Inflammatory macrophage treated with lipopolysaccharide for 4 hours (primary cell): ENCODE results near the gene NR6A1.
"Not testable (repeated sequence)": the region's sequence is repeated elsewhere in the genome, so short reads cannot be mapped to it uniquely, and the experiment has no call there.

Experiments used
- DNase-seq: peaks from one replicate; pipeline ENCODE4 v3.0.0-alpha.2; 2020

The NR6A1 gene

DNA sequence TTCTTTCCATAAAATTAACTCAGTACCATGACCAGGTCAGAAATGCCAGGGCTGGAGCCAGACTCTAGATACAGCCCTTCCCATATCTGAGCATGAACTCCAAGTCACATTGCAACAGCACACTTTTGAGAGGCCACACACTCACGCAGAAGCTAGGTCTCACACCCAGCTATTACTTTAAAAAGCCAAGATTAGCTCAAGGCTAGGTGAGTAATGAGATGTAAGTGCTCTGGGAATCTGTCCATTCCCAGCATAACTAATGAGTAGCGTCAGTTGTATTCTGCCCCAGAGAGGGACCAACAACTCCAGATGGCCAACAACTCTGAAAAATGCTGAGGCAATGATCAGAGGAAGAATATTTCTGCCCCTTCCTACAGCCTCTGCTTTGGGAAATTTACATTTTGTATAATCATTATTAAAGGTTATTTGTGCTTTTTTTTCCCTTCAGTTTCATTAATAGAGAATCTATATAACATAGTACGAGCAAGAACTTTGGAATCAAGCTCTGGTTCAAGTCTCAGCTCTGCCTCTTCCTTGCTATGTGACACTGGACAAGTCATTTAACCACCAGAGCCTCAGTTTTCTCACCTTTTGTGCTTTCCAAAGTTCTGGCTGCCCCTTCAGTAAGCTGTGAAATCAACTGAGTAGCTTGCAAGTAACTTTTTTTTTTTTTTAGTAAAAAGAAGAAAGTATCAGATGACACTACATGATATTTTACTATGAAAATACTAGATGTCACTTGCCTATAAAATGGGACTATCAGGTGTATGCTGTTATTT is 118.3 kb downstream of the NR6A1 start:
- no peak for DNase-seq

DNA sequence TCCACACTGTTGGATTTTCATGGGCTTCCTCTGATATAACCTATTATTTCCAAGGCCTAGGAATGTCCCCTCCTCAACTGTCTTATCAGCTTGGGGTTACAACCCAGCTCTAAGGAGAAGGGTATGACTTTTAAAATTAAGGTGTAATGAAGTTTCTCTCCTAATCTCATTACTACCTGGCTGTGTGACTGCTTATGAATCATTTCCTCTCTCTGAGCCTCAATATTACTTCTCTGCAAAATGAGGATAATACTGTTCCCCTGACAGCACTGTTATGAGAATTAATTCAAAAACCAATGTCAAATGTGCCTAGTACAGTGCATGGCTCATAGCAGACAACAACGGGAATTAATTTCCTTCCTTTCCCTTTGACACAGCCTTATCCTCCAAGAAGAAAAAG is 118.9 kb downstream of the NR6A1 start:
- DNase-seq: no peak

DNA sequence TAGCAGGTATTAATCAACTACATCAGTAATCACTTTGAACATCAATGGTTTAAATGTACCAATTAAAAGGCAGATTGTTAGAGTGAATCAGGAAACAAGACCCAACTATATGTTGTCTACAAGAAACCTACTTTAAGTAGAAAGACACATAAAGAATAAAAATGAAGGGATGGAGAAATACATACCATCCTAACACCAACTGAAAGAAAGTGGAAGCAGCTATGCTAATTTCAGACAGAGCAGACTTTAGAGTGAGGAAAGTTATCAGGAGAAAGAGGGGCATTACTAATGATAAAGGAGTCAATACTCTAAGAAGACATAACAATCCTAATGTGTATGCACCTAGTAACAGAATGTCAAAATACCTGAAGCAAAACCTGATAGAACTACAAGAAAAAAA is 125.8 kb downstream of the NR6A1 start:
- DNase-seq: no peak

DNA sequence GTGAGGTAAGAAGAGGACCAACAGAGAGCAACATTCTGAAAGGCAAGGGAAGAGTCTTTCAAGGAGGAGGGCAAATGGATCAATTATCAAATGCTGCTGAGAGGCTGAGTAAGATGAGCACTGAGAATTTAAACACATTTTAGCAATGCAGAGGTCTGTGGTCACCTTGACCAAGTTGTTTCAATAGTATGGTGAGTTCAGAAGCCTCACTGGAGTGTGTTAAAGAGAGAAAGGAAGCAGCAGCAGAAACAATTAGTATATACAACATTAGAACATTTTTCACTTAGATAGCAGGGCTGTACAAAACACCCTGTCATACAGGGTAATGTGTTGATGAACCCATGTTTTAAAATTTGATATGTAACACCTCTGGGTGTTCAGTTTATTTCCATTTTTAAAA is 131.5 kb downstream of the NR6A1 start:
- no peak for DNase-seq

DNA sequence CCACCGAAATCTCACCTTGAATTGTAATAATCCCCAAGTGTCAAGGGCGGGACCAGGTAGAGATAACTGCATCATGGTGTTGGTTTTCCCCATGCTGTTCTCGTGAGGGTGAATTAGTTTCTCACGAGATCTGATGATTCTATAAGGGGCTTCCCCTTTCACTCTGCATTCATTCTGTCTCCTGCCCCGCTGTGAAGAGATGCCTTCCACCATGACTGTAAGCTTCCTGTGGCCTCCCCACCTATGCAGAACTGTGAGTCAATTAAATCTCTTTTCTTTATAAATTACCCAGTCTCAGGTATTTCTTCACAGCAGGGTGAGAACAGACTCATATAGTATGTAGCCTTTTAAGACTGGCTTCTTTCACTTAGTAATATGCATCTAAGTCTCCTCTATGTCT is 135.8 kb downstream of the NR6A1 start:
- no peak for DNase-seq

DNA sequence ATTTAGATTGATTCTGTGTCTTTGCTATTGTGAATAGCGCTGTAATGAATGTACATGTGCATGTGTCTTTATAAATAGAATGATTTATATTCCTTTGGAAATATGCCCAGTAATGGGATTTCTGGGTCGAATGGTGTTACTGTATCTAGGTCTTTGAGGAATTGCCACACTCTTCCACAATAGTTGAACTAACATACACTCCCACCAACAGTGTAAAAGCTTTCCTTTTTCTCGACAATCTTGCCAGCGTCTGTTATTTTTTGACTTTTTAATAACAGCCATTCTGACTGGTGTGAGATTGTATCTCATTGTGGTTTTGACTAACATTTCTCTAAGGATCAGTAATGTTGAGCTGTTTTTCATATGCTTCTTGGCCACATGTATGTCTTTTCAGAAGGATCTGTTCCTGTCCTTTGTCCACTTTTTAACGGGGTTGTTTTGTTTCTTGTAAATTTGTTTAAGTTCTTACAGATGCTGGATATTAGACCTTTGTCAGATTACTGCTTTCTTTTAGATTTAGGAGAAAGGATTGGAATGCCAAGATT is 139.0 kb downstream of the NR6A1 start:
- DNase-seq: no peak

DNA sequence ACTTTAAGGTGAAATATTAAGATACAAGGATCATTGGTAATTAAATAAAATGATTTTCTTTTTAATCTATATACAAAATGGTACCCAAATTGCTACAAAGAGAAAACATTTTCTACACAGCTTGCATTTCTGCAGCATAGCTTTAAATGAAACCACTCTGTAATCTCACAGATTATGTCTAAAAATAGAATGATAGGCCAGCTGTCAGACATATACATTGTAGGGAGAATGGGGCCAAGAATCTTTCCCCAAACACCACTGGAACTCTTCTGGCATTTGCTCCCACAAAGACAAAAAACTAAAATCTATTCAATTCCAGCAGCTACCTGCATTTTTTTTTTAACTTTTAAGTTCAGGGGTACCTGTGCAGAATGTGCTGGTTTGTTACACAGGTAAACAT is 139.8 kb downstream of the NR6A1 start:
- no peak for DNase-seq

DNA sequence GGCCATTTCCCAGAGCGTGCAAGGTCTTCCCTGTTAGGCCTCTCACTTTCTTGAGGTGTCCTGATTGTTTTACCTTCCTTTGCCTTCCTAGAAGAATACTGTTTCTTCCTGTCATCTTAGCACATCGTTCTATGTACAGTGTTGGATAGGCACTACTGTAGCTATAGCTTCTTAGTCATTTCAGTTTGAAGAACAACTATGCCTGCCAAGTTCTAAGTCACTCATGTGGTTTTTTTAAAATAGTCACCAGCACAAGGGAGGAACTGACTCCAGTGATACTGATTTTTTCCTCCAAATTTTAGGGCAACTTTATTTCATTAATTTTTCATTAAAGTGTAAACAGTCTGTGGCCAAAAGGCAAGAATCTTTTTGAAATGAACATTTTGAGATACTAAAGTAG is 141.5 kb downstream of the NR6A1 start:
- no peak for DNase-seq

DNA sequence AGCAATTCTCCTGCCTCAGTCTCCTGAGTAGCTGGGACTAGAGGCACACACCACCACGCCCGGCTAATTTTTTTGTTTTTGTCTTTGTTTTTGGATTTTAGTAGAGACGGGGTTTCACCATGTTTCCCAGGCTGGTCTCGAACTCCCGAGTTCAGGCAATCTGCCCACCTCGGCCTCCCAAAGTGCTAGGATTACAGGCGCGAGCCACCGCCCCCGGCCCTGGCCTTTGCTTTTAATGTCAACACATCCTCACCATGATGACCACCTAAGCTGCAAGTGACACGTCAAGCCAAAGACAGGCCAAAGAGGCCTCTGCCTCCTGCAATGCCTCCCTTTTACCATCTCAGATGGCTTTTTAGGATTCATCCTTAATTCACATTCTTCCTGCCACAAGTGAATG is 142.4 kb downstream of the NR6A1 start:
- no peak for DNase-seq

DNA sequence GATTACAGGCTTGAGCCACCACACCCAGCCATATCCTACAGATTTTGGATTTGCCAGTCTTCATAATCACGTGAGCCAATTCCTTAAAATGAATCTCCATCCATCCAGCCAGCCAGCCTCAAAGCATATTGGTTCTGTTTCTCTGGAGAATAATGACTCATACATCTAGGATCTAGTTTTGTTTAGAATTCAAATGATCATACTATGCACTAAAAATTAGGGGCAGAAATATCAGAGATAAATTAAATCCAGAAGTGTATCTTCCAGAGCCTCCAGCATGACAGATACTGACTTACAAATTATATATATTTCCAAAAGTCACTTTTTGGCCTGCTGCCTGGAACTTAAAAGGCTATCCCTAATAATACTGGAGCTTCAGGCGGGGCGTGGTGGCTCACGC is 144.8 kb downstream of the NR6A1 start:
- no peak for DNase-seq

DNA sequence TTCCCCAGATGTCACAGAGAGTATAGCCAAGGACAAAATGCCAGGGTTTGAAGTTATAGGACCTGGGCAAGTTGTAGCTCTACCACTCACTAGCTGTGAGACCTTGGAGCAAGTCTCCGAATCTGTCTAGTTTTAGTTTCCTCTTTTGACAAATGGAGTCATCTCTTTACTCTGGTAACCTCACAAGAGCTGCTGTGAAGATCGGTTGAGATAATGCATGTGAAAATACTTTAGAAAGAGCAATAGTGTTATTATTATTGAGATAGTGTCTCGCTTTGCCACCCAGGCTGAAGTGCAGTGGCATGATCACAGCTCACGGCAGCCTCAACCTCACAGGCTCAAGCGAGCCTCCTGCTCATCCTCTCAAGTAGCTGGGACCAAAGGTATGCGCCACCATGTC is 146.0 kb downstream of the NR6A1 start:
- no peak for DNase-seq

DNA sequence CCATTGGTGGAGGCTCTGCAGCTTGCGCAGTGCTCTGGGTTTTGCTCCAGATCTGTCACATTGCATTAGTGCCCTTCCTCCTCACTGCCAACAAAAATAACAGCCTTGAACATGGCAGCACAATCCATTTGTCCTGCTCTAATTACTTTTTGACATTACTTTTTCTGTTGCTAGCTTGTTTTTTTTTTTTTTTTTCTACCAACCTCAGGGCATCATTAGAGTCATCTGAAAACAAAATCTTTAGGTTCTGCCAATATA is 146.4 kb downstream of the NR6A1 start:
- DNase-seq: no peak

DNA sequence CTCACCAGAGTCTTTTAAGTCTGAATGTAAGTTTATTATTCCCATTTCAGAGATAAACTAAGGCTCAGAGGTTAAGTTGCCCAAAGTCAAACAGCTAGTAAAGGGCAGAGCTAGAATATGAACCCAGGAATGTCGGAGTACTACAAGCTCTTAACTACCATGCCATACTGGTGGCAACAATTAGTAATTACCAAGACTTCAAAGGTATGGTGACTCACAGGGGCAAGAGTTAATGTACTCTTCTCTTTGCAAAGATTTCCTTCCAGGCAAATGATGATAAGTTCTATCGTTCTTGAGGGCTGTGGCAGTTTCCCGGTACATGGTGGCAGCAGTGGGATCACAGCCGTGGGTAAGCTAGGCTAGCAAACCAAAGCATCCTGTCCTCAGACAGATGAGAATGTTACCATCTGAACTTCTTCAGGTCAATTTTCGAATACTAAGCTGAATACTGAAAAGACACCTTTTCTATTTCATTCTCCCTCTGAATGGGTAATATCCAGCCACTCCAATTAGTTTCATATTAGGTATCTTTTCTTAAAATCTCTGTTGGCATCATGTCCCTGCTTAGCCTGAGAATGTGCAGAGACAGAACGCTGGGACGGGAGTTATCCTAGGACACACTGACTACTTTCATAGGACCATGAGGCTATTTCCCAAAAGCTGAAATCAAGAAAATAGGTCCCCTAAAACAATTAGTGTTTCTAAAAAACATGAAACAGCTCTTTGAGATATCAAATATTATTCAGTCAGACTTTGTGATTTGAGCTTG is 147.0 kb downstream of the NR6A1 start:
- DNase-seq: no peak

DNA sequence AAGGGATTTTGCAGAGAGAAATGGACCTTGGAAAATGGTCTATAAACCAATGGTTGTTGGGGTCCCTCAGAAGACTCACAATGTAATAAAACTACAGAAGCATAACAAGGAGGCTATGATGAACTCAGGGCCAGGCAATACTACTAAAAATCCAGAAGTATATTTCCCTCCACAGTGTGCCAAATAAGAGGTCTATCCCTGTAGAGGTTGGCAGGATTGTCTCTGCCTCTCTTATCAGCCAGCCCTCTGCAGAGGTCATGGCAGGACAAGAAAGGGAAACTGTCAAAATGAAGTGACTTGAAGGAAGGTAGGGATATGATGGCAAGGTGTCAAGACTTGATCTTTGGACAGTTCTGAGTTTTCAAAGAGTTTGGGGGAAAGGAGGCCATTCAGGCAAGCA is 148.2 kb downstream of the NR6A1 start:
- DNase-seq: no peak

DNA sequence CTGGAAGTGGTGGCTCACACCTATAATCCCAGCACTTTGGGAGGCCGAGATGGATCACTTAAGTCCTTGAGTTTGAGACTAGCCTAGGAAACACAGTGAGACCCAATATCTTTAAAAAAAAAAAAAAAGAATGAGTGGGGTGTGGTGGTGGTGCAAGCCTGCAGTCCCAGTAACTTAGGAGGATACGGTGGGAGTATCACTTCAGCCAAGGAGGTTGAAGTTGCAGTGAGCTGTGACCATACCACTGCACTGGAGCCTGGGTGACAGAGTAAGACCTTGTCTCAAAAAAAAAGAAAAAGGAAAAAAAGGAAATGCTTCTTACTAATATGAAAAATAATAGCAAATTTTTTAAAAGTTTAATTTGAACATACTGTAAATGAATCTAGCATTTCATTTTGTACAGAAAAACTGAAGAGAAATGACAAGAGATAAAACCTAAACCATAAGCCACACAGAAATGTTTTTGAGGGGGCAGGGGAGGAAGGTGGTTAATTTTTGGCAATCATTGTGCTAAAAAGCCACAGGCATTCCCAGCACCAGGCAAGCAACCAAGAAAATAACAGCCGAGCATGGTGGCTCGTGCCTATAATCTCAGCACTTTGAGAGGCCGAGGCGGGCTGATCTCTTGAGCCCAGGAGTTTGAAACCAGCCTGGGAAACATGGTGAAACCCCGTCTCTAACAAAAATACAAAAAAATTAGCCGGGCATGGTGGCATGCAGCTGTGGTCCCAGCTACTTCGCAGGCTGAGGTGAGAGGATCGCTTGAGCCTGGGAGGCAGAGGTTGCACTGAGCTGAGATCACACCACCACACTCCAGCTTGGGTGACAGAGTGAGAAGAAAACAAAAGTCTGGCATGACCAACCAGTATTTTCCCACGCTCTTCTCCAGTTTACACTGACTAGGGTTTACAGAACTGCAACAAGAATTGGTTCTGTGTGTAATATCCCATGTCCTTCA is 149.5 kb downstream of the NR6A1 start:
- DNase-seq: no peak

DNA sequence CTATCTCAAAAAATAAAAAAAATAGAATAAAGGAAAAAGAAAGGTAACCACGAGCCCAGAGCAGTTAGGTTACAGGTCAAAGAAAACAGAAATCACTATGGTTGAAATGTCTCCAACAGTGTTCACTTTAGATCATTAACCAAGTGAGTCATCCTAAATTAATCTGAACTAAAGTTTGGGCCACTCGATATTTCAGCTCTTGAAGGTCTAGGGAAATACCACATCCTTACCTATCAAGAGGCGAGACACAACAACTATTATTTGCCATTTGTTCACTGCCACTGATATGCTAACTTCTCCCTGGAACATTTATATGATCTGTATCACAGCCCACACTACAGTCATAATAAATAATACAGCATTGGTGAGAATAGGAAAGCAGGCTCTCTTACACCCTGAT is 152.6 kb downstream of the NR6A1 start:
- DNase-seq: no peak

DNA sequence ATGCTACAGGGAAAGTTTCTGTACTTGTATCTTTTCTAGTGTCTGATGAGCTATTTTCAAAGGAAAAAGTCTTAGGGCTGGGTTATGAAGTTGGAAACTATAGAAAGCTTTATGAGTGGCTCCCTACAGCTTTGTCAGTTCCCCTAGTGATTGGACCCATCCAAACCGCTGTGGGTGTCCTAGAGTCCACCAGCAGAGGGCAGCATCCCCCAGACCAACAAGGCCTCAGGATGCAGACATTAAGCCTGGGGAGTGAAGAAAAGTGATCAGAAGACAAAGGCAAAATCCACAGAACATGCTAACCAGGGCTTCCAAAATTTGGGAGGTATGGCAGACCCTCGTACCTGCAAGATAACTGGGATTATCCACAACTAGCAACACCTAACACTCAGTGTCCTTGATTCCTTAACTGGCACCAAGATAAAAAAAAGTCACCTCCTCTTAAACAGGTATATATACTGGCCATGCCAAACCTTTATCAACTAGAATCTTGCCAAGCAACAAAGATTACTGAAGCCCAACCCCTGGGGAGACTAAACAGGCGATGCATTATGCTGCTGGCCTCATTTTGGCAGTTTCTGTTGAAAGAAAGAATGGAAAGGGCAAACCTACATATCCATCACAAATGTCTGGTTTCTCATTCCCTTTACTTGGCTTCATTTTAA is 153.5 kb downstream of the NR6A1 start:
- DNase-seq: peak; percentile 59

DNA sequence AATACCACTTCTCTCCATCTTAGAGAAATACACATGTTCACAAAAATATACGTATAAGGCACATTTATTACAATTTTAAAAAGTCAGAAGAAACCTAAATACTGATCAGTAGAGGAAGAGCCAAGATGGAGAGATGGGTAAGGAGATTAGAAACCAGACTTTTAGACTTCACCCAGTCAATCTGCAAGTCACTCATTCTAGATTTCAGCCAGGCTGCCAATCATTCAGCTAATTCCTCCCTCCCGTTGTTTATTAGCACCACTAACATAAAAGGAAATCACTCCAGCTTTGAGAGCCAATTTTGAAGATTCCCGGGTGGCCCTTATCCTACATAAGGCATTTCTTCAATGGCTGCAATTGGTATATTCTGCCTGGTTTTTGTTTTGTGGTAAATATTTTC is 154.2 kb downstream of the NR6A1 start:
- no peak for DNase-seq

DNA sequence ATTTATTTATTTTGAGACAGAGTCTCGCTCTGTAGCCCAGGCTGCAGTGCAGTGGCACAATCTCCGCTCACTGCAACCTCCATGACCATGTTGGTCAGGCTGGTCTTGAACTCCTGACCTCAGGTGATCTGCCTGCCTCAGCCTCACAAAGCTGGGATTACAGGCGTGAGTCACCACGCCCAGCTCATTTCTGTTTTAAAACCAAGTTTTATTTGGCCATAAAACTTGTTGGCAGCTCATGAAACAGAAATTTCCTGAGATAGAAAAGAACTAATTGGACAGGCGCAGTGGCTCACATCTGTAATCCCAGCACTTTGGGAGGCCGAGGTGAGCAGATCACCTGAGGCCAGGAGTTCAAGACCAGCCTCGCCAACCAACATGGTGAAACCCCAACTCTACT is 155.3 kb downstream of the NR6A1 start:
- DNase-seq: not testable (repeated sequence)

DNA sequence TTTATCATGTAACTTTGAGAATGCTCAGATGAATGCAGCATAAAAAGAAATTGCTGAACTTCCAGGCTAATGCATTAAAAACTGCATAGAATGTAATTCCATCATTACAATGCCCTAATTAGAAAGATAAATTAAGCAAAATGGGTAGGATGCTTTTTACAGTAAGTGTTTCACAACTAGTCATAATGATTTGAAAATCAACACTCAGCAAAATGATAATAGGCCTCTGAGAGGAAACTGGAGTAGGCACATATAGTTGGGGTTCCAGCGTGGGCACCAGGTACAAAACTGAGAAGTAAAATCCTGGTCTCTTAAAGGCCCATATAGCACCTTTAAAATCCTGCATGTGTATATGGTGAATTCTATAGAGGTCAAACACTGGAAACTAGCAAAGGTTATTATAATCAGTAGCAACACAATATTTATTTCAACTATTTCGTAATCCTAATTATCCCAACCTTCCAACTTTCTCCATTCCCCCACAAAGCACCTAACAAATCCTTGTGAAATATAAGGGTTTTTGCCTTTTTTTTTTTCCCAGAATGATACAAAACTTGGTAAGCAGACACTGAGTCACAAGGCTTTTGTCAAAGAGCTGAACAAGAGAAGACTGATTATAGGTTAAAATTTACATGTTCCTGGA is 155.9 kb downstream of the NR6A1 start:
- no peak for DNase-seq

DNA sequence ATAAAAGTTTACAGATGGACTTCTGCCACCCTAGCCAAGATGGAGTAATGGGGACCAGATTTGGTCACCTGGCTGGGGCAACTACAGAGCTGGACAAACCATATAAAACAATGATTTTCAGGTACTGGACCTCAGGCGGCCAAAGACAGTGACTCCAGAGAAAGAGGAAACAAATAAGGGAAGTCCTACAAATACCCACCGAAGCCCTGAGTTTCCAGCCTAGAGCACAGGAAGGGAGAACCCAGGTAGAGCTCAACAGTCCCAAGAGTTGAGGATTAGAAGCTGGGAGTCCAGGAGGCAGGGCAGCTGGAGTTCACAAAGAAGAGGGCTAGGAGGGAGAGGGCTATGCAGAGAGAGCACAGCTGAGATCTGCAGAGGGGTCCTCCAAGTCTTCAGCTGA is 157.3 kb downstream of the NR6A1 start:
- DNase-seq: peak; percentile 5

DNA sequence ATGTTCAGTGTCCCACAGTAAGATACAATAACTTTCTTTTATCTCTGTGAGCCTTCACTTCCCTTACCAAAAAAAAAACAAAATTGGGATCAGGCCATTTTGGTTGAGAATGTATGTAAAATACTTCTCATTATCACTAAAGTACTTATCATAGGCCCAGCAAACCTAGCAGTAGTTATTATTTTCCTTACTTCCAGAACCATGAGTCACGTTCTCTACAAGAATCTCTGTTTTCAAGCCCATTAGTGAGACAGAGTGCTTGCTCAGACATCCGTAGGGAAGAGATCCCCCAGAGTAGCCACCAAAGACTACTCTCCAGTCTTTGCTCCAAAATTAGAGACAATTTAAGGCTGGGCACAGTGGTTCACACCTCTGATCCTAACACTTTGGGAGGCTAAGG is 160.0 kb downstream of the NR6A1 start:
- DNase-seq: no peak
